Mesendoderm (in vitro differentiated cells): Measurements from ENCODE around the gene LIMD2.

Source experiments
- DNase-seq: peaks from one replicate; pipeline ENCODE4 v3.0.0; 2013
- H2AK5ac ChIP-seq: 2 replicates; pipeline ENCODE4 v1.6.1; 2013; ENCODE audit warnings: low read length, inconsistent platforms
- H2BK120ac ChIP-seq: 2 replicates; pipeline ENCODE4 v1.6.1; 2013; ENCODE audit warnings: low read depth, mild to moderate bottlenecking, low read length, moderate library complexity, mixed read lengths
- H2BK15ac ChIP-seq: replicated peaks from 2 replicates; pipeline ENCODE4 v1.6.1; 2013; ENCODE audit warnings: low read depth, mild to moderate bottlenecking, moderate library complexity
- H2BK5ac ChIP-seq: 2 replicates; pipeline ENCODE4 v1.6.1; 2013; ENCODE audit warnings: low read length, inconsistent platforms
- H3K18ac ChIP-seq: 2 replicates; pipeline ENCODE4 v1.6.1; 2013; ENCODE audit warnings: mild to moderate bottlenecking, low read length, mixed read lengths
- H3K23ac ChIP-seq: one replicate; pipeline ENCODE4 v1.6.1; 2013; ENCODE audit warnings: low read length
- H3K27ac ChIP-seq: 2 replicates; pipeline ENCODE4 v1.5.1; 2013; ENCODE audit warnings: low read depth, mild to moderate bottlenecking, inconsistent platforms, low read length, moderate library complexity
- H3K27me3 ChIP-seq: 2 replicates; pipeline ENCODE4 v1.6.1; 2013; ENCODE audit warnings: low read length, control low read depth, mild to moderate bottlenecking, inconsistent platforms; ENCODE audit not compliant: insufficient read depth, poor library complexity
- H3K36me3 ChIP-seq: 2 replicates; pipeline ENCODE4 v1.6.1; 2013; ENCODE audit warnings: low read length, inconsistent platforms; ENCODE audit not compliant: control insufficient read depth, insufficient read depth
- H3K4ac ChIP-seq: one replicate; pipeline ENCODE4 v1.6.1; 2013; ENCODE audit warnings: low read depth, mild to moderate bottlenecking, low read length, moderate library complexity
- H3K4me1 ChIP-seq: 2 replicates; pipeline ENCODE4 v1.6.1; 2013; ENCODE audit warnings: low read depth, low read length, inconsistent platforms; ENCODE audit not compliant: control insufficient read depth
- H3K4me2 ChIP-seq: 2 replicates; pipeline ENCODE4 v1.6.1; 2013; ENCODE audit warnings: low read length
- H3K4me3 ChIP-seq: 2 replicates; pipeline ENCODE4 v1.5.1; 2013; ENCODE audit warnings: mild to moderate bottlenecking, low read length
- H3K56ac ChIP-seq: one replicate; pipeline ENCODE4 v1.6.1; 2013; ENCODE audit warnings: low read length
- H3K79me1 ChIP-seq: 2 replicates; pipeline ENCODE4 v1.6.1; 2013; ENCODE audit warnings: low read length, inconsistent platforms
- H3K79me2 ChIP-seq: 2 replicates; pipeline ENCODE4 v1.6.1; 2013; ENCODE audit warnings: mild to moderate bottlenecking, low read length; ENCODE audit not compliant: control insufficient read depth, insufficient read depth
- H3K9ac ChIP-seq: 2 replicates; pipeline ENCODE4 v1.6.1; 2013; ENCODE audit warnings: low read length, inconsistent platforms
- H4K5ac ChIP-seq: one replicate; pipeline ENCODE4 v1.6.1; 2013; ENCODE audit warnings: low read length
- H4K8ac ChIP-seq: one replicate; pipeline ENCODE4 v1.6.1; 2013; ENCODE audit warnings: low read depth, mild to moderate bottlenecking, control low read depth, low read length, moderate library complexity
- WGBS: extraction: QIAGEN DNeasy Blood & Tissue Kit; methylation state at CpG from one replicate; pipeline ENCODE4 v1.1.7; 2013; ENCODE audit warnings: low lambda C conversion rate, missing lambda C conversion rate; ENCODE audit not compliant: insufficient coverage; ENCODE audit errors: extremely low coverage; 5-methylcytosine and 5-hydroxymethylcytosine counted together

The LIMD2 gene

GRCh38 chr17:63695889-63696288, 4.0 kb downstream of the LIMD2 start:
- no peak overlapping the region for H3K4ac ChIP-seq
- peaks cover 12% of the 10 kb centered on the region for H3K79me1 ChIP-seq
- H3K9ac ChIP-seq, result no peak overlapping the region
- H3K4me1 ChIP-seq, result peaks cover 7% of the 10 kb centered on the region
- H3K23ac ChIP-seq, result no peak overlapping the region
- peaks cover 10% of the 10 kb centered on the region for H3K36me3 ChIP-seq
- H3K4me3 ChIP-seq, result no peak overlapping the region
- no peak overlapping the region for H3K56ac ChIP-seq
- H4K8ac ChIP-seq, result no peak overlapping the region
- H2BK5ac ChIP-seq, result no peak overlapping the region
- no peak overlapping the region for H2BK120ac ChIP-seq
- H4K5ac ChIP-seq, result no peak overlapping the region
- H3K27me3 ChIP-seq, result no peaks in the 10 kb centered on the region
- H2BK15ac ChIP-seq, result no peak overlapping the region
- H2AK5ac ChIP-seq, result no peak overlapping the region
- H3K18ac ChIP-seq, result no peak overlapping the region
- no peak for DNase-seq
- no peak overlapping the region for H3K4me2 ChIP-seq
- WGBS, result no CpG with 5 or more reads among the region's 6 CpGs
- peaks cover 9% of the 10 kb centered on the region for H3K79me2 ChIP-seq
- H3K27ac ChIP-seq, result no peak overlapping the region

GRCh38 chr17:63694950-63695773, 4.8 kb downstream of the LIMD2 start:
- Histone ChIP-seq H3K9ac (no peak overlapping the region), H3K4me2 (no peak overlapping the region), H3K4me1 (peaks cover 7% of the 10 kb centered on the region), H2BK15ac (no peak overlapping the region), H3K23ac (no peak overlapping the region), H3K36me3 (peaks cover 15% of the 10 kb centered on the region), H4K8ac (no peak overlapping the region), H3K18ac (no peak overlapping the region), H3K79me2 (peaks cover 9% of the 10 kb centered on the region), H3K4ac (no peak overlapping the region), H2BK5ac (no peak overlapping the region), H4K5ac (no peak overlapping the region), H3K4me3 (no peak overlapping the region), H3K79me1 (peaks cover 12% of the 10 kb centered on the region), H3K27ac (no peak overlapping the region), H3K56ac (no peak overlapping the region), H3K27me3 (no peaks in the 10 kb centered on the region), H2BK120ac (no peak overlapping the region), H2AK5ac (no peak overlapping the region)
- WGBS, result no CpG with 5 or more reads among the region's 15 CpGs
- no peak for DNase-seq

GRCh38 chr17:63694229-63694949, 5.5 kb downstream of the LIMD2 start:
- H2BK5ac ChIP-seq, result no peak overlapping the region
- H3K79me1 ChIP-seq, result peaks cover 12% of the 10 kb centered on the region
- H3K4me3 ChIP-seq, result no peak overlapping the region
- no peak overlapping the region for H4K8ac ChIP-seq
- no peak overlapping the region for H3K18ac ChIP-seq
- H3K4ac ChIP-seq, result no peak overlapping the region
- H3K23ac ChIP-seq, result no peak overlapping the region
- no peak overlapping the region for H2AK5ac ChIP-seq
- peak; percentile 77 for DNase-seq
- H3K27ac ChIP-seq, result no peak overlapping the region
- no peaks in the 10 kb centered on the region for H3K27me3 ChIP-seq
- H3K79me2 ChIP-seq, result peaks cover 9% of the 10 kb centered on the region
- H2BK120ac ChIP-seq, result no peak overlapping the region
- H2BK15ac ChIP-seq, result no peak overlapping the region
- no peak overlapping the region for H4K5ac ChIP-seq
- peaks cover 18% of the 10 kb centered on the region for H3K36me3 ChIP-seq
- WGBS, result no CpG with 5 or more reads among the region's 12 CpGs
- no peak overlapping the region for H3K9ac ChIP-seq
- no peak overlapping the region for H3K4me2 ChIP-seq
- H3K56ac ChIP-seq, result peak overlapping the region; percentile 7
- H3K4me1 ChIP-seq, result peaks cover 7% of the 10 kb centered on the region

- Histone ChIP-seq H3K18ac (no peak overlapping the region), H2BK5ac (no peak overlapping the region), H4K5ac (no peak overlapping the region), H4K8ac (no peak overlapping the region), H3K4me1 (peaks cover 7% of the 10 kb centered on the region), H3K4me3 (no peak overlapping the region), H3K4me2 (no peak overlapping the region), H3K27me3 (no peaks in the 10 kb centered on the region), H3K27ac (no peak overlapping the region), H2BK120ac (no peak overlapping the region), H3K23ac (no peak overlapping the region), H2BK15ac (no peak overlapping the region), H3K4ac (no peak overlapping the region), H3K36me3 (peaks cover 23% of the 10 kb centered on the region), H3K56ac (no peak overlapping the region), H3K79me2 (peaks cover 4% of the 10 kb centered on the region), H3K79me1 (peaks cover 12% of the 10 kb centered on the region), H2AK5ac (no peak overlapping the region), H3K9ac (no peak overlapping the region)
- WGBS, result no CpG with 5 or more reads among the region's 18 CpGs
- DNase-seq, result no peak
Observed at GRCh38 chr17:63693411-63694113, 6.4 kb downstream of the LIMD2 start.

GRCh38 chr17:63692195-63692816, 7.6 kb downstream of the LIMD2 start:
- Histone ChIP-seq H3K36me3 (peaks cover 22% of the 10 kb centered on the region), H3K79me1 (peaks cover 4% of the 10 kb centered on the region), H2AK5ac (no peak overlapping the region), H2BK120ac (no peak overlapping the region), H3K4ac (no peak overlapping the region), H3K56ac (no peak overlapping the region), H2BK15ac (no peak overlapping the region), H4K5ac (no peak overlapping the region), H3K27ac (no peak overlapping the region), H3K79me2 (no peaks in the 10 kb centered on the region), H3K4me1 (peaks cover 3% of the 10 kb centered on the region), H3K4me2 (no peak overlapping the region), H3K9ac (no peak overlapping the region), H3K4me3 (no peak overlapping the region), H3K23ac (no peak overlapping the region), H4K8ac (no peak overlapping the region), H3K27me3 (no peaks in the 10 kb centered on the region), H3K18ac (no peak overlapping the region), H2BK5ac (no peak overlapping the region)
- WGBS, result no CpG with 5 or more reads among the region's 11 CpGs
- DNase-seq, result no peak
